GM12865 (cell line): ENCODE data around the gene HPSE2.

Experiments used
- DNase-seq: peaks from one replicate; pipeline ENCODE4 v3.0.0; 2010; ENCODE audit warnings: low read depth
- H3K4me3 ChIP-seq: 2 replicates; pipeline ENCODE4 v1.5.1; 2011; ENCODE audit warnings: mild to moderate bottlenecking, low read depth, low read length, control low read depth
- TF ChIP-seq, protein P1 (sequence below): IDR thresholded peaks from 2 replicates; pipeline ENCODE4 v1.5.1; 2011; ENCODE audit warnings: low read length, control low read depth, low read depth, inconsistent platforms; ENCODE audit not compliant: insufficient read depth; ENCODE audit errors: missing control alignments

HPSE2 gene

GRCh38 chr10:98642281-98642680 is 593.4 kb downstream of the HPSE2 start:
- TF ChIP-seq, protein P1, sequence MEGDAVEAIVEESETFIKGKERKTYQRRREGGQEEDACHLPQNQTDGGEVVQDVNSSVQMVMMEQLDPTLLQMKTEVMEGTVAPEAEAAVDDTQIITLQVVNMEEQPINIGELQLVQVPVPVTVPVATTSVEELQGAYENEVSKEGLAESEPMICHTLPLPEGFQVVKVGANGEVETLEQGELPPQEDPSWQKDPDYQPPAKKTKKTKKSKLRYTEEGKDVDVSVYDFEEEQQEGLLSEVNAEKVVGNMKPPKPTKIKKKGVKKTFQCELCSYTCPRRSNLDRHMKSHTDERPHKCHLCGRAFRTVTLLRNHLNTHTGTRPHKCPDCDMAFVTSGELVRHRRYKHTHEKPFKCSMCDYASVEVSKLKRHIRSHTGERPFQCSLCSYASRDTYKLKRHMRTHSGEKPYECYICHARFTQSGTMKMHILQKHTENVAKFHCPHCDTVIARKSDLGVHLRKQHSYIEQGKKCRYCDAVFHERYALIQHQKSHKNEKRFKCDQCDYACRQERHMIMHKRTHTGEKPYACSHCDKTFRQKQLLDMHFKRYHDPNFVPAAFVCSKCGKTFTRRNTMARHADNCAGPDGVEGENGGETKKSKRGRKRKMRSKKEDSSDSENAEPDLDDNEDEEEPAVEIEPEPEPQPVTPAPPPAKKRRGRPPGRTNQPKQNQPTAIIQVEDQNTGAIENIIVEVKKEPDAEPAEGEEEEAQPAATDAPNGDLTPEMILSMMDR, result no peak
- no peak for DNase-seq
- H3K4me3 ChIP-seq, result no peak overlapping the region

DNA sequence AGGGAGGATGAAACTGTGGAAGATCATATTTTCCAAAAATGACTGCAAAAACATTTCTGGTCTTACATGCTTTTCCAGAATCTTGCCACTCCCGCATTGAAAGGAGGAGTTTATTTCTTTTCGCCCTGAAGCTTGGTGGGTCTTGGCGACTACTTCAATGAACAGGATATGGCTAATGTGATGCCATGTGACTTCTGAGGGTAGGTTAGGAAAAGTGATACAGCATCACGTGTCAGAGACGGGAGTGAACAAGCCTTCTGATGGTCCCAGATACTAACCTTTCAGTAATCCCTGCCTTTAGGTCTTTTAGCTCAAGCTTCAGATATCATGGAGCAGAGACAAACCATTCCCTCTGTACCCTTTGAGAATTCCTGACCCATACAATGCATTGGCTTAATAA is 596.7 kb downstream of the HPSE2 start:
- TF ChIP-seq, protein P1, result no peak
- H3K4me3 ChIP-seq, result no peak overlapping the region
- DNase-seq, result no peak

DNA sequence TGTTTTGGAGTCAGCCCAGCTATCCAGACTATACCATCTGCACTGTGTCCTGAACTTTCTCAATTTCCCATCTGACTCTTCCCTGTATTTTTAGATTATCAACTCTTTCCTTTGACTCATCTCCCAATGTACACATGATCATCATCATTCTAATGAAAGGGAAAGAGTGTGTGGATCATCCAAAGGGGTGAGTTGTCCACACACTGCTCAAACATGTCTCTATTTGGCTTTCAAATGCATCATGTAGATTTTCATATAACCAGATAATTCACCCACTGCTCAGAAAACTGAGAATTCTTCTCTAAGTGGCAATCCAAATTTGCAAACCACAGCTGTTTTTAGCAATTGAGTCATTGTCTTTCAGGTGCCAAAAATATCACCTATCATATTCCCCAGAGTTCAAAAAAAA is 598.7 kb downstream of the HPSE2 start:
- DNase-seq, result peak; percentile 21
- TF ChIP-seq, protein P1, result no peak

GRCh38 chr10:98632456-98633150 is 603.0 kb downstream of the HPSE2 start:
- TF ChIP-seq, protein P1, result no peak
- H3K4me3 ChIP-seq, result no peak overlapping the region
- DNase-seq, result no peak

More for the DNA sequence above, 598.7 kb downstream of the HPSE2 start:
- no peak overlapping the region for H3K4me3 ChIP-seq

DNA sequence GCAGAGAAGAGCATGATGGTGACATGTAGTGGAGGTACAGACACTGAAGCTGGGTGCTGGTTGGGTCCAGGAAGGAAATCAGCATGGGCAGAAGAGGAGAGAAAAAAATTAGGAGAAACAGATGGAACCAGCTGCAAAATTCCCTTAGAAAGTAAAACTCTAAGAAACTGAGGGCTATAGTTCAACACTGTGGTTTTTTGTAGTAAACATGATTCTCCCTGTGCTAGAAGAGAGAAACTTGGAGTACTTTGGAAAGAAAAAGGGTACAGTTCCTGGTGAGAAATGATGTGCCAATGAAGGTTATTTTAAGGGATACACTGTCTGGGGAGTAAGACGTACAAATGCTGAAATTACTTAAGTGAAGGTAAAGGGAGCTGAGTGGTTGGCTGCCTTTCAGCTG is 607.4 kb downstream of the HPSE2 start:
- H3K4me3 ChIP-seq, result no peak overlapping the region
- no peak for DNase-seq
- TF ChIP-seq, protein P1, result no peak

DNA sequence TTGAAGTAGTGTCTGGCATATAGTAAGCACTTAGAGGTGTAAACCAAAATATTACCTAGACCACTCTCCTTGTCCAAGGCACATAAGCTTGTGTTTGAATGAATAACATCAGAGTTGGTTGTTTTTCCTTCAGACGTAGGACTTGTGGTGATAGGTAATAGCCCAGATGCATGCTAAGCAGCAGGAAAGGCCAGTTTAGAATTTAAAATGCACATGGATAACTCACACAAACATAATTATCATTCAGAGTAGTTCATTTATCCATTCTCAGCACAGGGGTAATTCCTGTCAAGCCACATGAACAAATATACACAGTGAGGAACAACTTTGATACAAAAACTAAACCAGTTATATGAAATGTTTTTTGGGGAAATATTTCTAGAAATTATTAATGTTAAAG is 607.9 kb downstream of the HPSE2 start:
- TF ChIP-seq, protein P1, result no peak
- no peak for DNase-seq
- H3K4me3 ChIP-seq, result no peak overlapping the region

DNA sequence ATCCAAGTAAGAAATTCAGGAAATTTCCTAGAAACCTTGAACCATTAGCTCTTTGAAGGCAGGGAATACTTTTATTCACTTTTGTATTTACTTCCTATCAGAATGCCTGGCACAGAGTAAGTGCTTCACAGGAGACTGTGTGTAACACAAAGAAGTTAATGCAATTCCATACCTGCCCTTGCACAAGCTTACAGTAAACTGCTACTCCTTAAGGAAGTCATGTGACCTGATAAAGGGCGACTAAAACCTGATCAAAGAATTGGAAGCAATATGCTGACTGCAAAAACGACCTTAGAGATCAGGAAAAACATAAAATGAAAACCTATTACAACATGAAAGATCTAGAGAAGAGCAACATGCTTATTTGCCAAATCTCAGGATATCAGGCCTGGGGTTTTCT is 610.7 kb downstream of the HPSE2 start:
- H3K4me3 ChIP-seq, result no peak overlapping the region
- no peak for DNase-seq
- TF ChIP-seq, protein P1, result no peak
